Erythroblast (primary cell): Measurements from ENCODE around the gene GDF10.

Source experiments
- GATA1 ChIP-seq: IDR thresholded peaks from 2 replicates; pipeline ENCODE4 v1.6.1; 2011; ENCODE audit warnings: low read depth, mild to moderate bottlenecking, control low read depth, low read length, moderate library complexity
- POLR2A ChIP-seq: IDR thresholded peaks from 2 replicates; pipeline ENCODE4 v1.6.1; 2011; ENCODE audit warnings: mild to moderate bottlenecking, low read length

DNA sequence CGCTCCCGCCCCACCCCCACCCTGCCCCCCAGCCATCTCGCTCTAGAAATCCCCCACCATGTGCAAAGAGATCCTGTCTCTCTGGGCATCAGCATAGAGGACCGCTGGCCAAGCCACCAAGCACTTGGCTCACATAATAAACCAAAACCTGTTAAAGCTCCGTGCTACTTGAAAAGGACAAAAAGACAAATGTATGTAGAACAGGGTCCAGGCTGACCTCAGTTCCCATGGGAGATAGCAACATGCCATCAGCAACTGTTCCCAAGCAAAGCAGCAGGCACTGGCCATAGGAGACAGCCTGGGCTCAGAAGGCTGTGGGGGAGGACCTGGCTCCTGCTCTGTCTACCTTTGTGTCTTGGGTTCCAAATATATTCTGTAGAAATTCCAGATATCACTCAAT, 38.4 kb upstream of the GDF10 start:
- no peak for TF ChIP-seq POLR2A
- TF ChIP-seq GATA1: no peak
